Upper lobe of left lung (tissue), 6 donors: ENCODE data around the gene IFNA10. TPM values are rescaled to one million over a fixed set of nuclear protein-coding genes. Genes with fewer than 3 reads are reported as not detected.
"Not testable (repeated sequence)": the region's sequence is repeated elsewhere in the genome, so short reads cannot be mapped to it uniquely, and the experiment has no call there.

Experiments used
- ATAC-seq, 2 donors: fragments of 200-7000 bp; cut with Tn5 transposase; one replicate each; pipeline ENCODE4 v1.9.1; 2022; ENCODE audit warnings: mild to moderate bottlenecking in 2 of 2, moderate library complexity in 2 of 2; ENCODE audit not compliant: low FRiP score in 2 of 2
- DNase-seq, 2 donors: peaks; one replicate each; pipeline ENCODE4 v3.0.0-alpha.2; 2019 to 2020
- H3K27ac ChIP-seq, 4 donors: fragments of 200-600 bp; sonication (generic); one replicate each; pipeline ENCODE4 v1.5.1; 2016 to 2019
- H3K27me3 ChIP-seq, 4 donors: fragments of 200-600 bp; sonication (generic); one replicate each; pipeline ENCODE4 v1.5.1; 2017 to 2019
- H3K36me3 ChIP-seq, 4 donors: fragments of 200-600 bp; sonication (generic); one replicate each; pipeline ENCODE4 v1.5.1; 2016 to 2019
- H3K4me1 ChIP-seq, 4 donors: fragments of 200-600 bp; sonication (generic); one replicate each; pipeline ENCODE4 v1.5.1; 2018 to 2019
- H3K4me3 ChIP-seq, 4 donors: fragments of 200-600 bp; sonication (generic); one replicate each; pipeline ENCODE4 v1.5.1; 2017 to 2019; ENCODE audit warnings: mild to moderate bottlenecking in 2 of 4, moderate library complexity in 1 of 4
- H3K9me3 ChIP-seq, 4 donors: fragments of 200-600 bp; sonication (generic); one replicate each; pipeline ENCODE4 v1.5.1; 2018 to 2019
- CTCF ChIP-seq, 6 experiments: fragments of 450-650 bp in 4 of 6; fragments of 200-600 bp in 2 of 6; sonication (generic) in 2 of 6; IDR thresholded peaks; one replicate each; pipeline ENCODE4 v1.5.1; 2016 to 2019; ENCODE audit warnings: antibody characterized with exemption in 6 of 6
- EP300 ChIP-seq, 4 donors: sonication (generic); formaldehyde crosslinking; IDR thresholded peaks; one replicate each; pipeline ENCODE4 v1.5.1; 2017; ENCODE audit warnings: antibody characterized with exemption in 4 of 4, control low read depth in 2 of 4
- POLR2A ChIP-seq, 4 donors: fragments of 450-650 bp; IDR thresholded peaks; one replicate each; pipeline ENCODE4 v1.5.1; 2016 to 2017; ENCODE audit warnings: antibody characterized with exemption in 4 of 4, mild to moderate bottlenecking in 2 of 4
- POLR2AphosphoS5 ChIP-seq, 2 donors: sonication (generic); formaldehyde crosslinking; IDR thresholded peaks; one replicate each; pipeline ENCODE4 v1.5.1; 2017; ENCODE audit warnings: antibody characterized with exemption in 2 of 2
- WGBS, 2 donors: methylation state at CpG; one replicate each; pipeline ENCODE4 v1.1.5; 2017 to 2018; 5-methylcytosine and 5-hydroxymethylcytosine counted together
- total RNA-seq, 6 donors: library from RNA; depleted of rRNA in 4 of 6; stranded (reverse); fragments of >200 nt in 4 of 6; gene quantifications; one replicate each; pipeline versions ENCODE4 v1.1.0 to v1.2.1, GENCODE V29; 2016 to 2021
- donor health status: DM: no; HTN: no; CAD: no; lungs with moderate emphysema.
- donor health status: DM: no; HTN: yes; CAD: no; lungs with severe emphysema.

IFNA10 gene
- total RNA-seq, 6 donors from 2014 or later: not detected

GRCh38 chr9:21244836-21245235, 37.9 kb upstream of the IFNA10 start:
- H3K36me3 ChIP-seq: no peaks in the 10 kb centered on the region
- no peaks in the 10 kb centered on the region for H3K27me3 ChIP-seq
- H3K9me3 ChIP-seq: no peaks in the 10 kb centered on the region
- no peak overlapping the region for H3K27ac ChIP-seq
- no peaks in the 10 kb centered on the region for H3K4me1 ChIP-seq
- H3K4me3 ChIP-seq: no peak overlapping the region
- 41 to 66% methylated on average over 2 of the region's 2 CpGs for WGBS, 2 donors
- ATAC-seq (no peak), DNase-seq (no peak)
- no peak for TF ChIP-seq CTCF (IDR thresholded peaks at IDR 0.05)
- no peak for TF ChIP-seq POLR2AphosphoS5 (IDR thresholded peaks at IDR 0.05)
- TF ChIP-seq POLR2A (IDR thresholded peaks at IDR 0.05): no peak
- TF ChIP-seq EP300 (IDR thresholded peaks at IDR 0.05): no peak

GRCh38 chr9:21239911-21240310, 33.0 kb upstream of the IFNA10 start, which contains the start of gene IFNA14:
Gene IFNA14 (minus strand): TSS chr9:21240005. CDS start chr9:21239935, 70 bp downstream.
- Histone ChIP-seq H3K4me3 (no peak within 1 kb of the TSS), H3K36me3 (no peaks in the 10 kb centered on the region), H3K27ac (no peak within 1 kb of the TSS), H3K27me3 (no peaks in the 10 kb centered on the region), H3K9me3 (no peaks in the 10 kb centered on the region), H3K4me1 (no peaks in the 10 kb centered on the region)
- ATAC-seq (no peak), DNase-seq (no peak)
- TF ChIP-seq CTCF (IDR thresholded peaks at IDR 0.05) (no peak), POLR2A (IDR thresholded peaks at IDR 0.05) (no peak), POLR2AphosphoS5 (IDR thresholded peaks at IDR 0.05) (no peak), EP300 (IDR thresholded peaks at IDR 0.05) (no peak)
- 68 to 81% methylated on average over 2 of the region's 2 CpGs for WGBS, 2 donors

GRCh38 chr9:21236360-21236714, 29.4 kb upstream of the IFNA10 start:
- WGBS, 2 donors: 5 to 14% methylated on average over 1 of the region's 1 CpG
- not testable (repeated sequence) for H3K4me3 ChIP-seq, H3K27me3 ChIP-seq, H3K4me1 ChIP-seq, H3K27ac ChIP-seq, H3K36me3 ChIP-seq, ATAC-seq, H3K9me3 ChIP-seq, DNase-seq

GRCh38 chr9:21235468-21236359, 28.8 kb upstream of the IFNA10 start:
- not testable (repeated sequence) for H3K27me3 ChIP-seq, H3K4me1 ChIP-seq, H3K4me3 ChIP-seq, H3K36me3 ChIP-seq, H3K27ac ChIP-seq, H3K9me3 ChIP-seq
- TF ChIP-seq CTCF (IDR thresholded peaks at IDR 0.05): peak in 5 of 6 experiments; percentile 8 to 35 (median 27)
- 32 to 35% methylated on average over 7 to 8 of the region's 8 CpGs for WGBS, 2 donors
- peak in 1 of 2 donors; percentile 85 for ATAC-seq
- DNase-seq: peak in 1 of 2 donors; percentile 28

GRCh38 chr9:21234153-21234687, 27.3 kb upstream of the IFNA10 start:
- WGBS, 2 donors: 93 to 100% methylated on average over 1 to 4 of the region's 4 CpGs
- Histone ChIP-seq H3K27ac (no peak overlapping the region), H3K36me3 (no peaks in the 10 kb centered on the region), H3K27me3 (no peaks in the 10 kb centered on the region), H3K4me1 (no peaks in the 10 kb centered on the region), H3K9me3 (no peaks in the 10 kb centered on the region), H3K4me3 (no peak overlapping the region)
- DNase-seq (no peak), ATAC-seq (peak in 1 of 2 donors; percentile 53)
- TF ChIP-seq POLR2A (IDR thresholded peaks at IDR 0.05): no peak
- TF ChIP-seq EP300 (IDR thresholded peaks at IDR 0.05): no peak
- TF ChIP-seq CTCF (IDR thresholded peaks at IDR 0.05): no peak
- no peak for TF ChIP-seq POLR2AphosphoS5 (IDR thresholded peaks at IDR 0.05)
